ENCODE results near the gene DGKB.

GRCh38 chr7:14861456-14861855 is 41.1 kb downstream of the DGKB start:
- TF ChIP-seq EZH2 (IDR thresholded peaks at IDR 0.05; ENCODE audit: borderline replicate concordance, low read length) (no peak), CTCF (conservative IDR thresholded peaks at IDR 0.05 in 1 of 2, IDR thresholded peaks at IDR 0.05 in 1 of 2; ENCODE audit: extremely low read depth in 1 of 2, insufficient read depth in 1 of 2, low read depth in 1 of 2, low read length in 2 of 2) (no peak)

All from mammary epithelial cell (primary cell).